GM23338 (cell line): ENCODE data around the gene C20orf173. TPM values are rescaled to one million over a fixed set of nuclear protein-coding genes. Genes with fewer than 3 reads are reported as not detected.

ENCODE experiments used
- ATAC-seq: fragments of 200-7000 bp; cut with Tn5 transposase; 3 replicates; pipeline ENCODE4 v1.9.1; 2020
- DNase-seq: peaks from one replicate; pipeline ENCODE4 v3.0.0-alpha.2; 2015; ENCODE audit warnings: low spot score
- H2AFZ ChIP-seq: fragments of 200-600 bp; sonication (generic); 2 replicates; pipeline ENCODE4 v1.8.0; 2016; ENCODE audit warnings: antibody characterized with exemption, mild to moderate bottlenecking, moderate library complexity
- H3F3A ChIP-seq: fragments of 200-600 bp; sonication (generic); replicated peaks from 2 replicates; pipeline ENCODE4 v1.8.0; 2017; ENCODE audit warnings: antibody characterized with exemption, mixed run types, low read depth
- H3K27ac ChIP-seq: fragments of 200-600 bp; sonication (generic); 2 replicates; pipeline ENCODE4 v1.6.1; 2016; ENCODE audit warnings: low read depth
- H3K27me3 ChIP-seq: fragments of 200-600 bp; sonication (generic); 2 replicates; pipeline ENCODE4 v1.8.0; 2016; ENCODE audit warnings: mild to moderate bottlenecking, mixed run types, moderate library complexity; ENCODE audit not compliant: insufficient read depth
- H3K36me3 ChIP-seq: fragments of 200-600 bp; sonication (generic); 2 replicates; pipeline ENCODE4 v1.8.0; 2016; ENCODE audit warnings: mild to moderate bottlenecking; ENCODE audit not compliant: insufficient read depth
- H3K4me1 ChIP-seq: fragments of 200-600 bp; sonication (generic); 2 replicates; pipeline ENCODE4 v1.8.0; 2016; ENCODE audit warnings: mild to moderate bottlenecking, moderate library complexity; ENCODE audit not compliant: insufficient read depth
- H3K4me2 ChIP-seq: fragments of 200-600 bp; sonication (generic); 2 replicates; pipeline ENCODE4 v1.7.1; 2017; ENCODE audit warnings: mixed run types
- H3K4me3 ChIP-seq: fragments of 200-600 bp; sonication (generic); 2 replicates; pipeline ENCODE4 v1.6.1; 2016; ENCODE audit warnings: mixed run types
- H3K79me2 ChIP-seq: fragments of 200-600 bp; sonication (generic); replicated peaks from 2 replicates; pipeline ENCODE4 v1.8.0; 2017; ENCODE audit warnings: mild to moderate bottlenecking; ENCODE audit not compliant: insufficient read depth
- H3K9me2 ChIP-seq: fragments of 200-600 bp; sonication (generic); 2 replicates; pipeline ENCODE4 v1.8.0; 2017; ENCODE audit not compliant: insufficient read depth
- H4K20me1 ChIP-seq: fragments of 200-600 bp; sonication (generic); replicated peaks from 2 replicates; pipeline ENCODE4 v1.8.0; 2017; ENCODE audit warnings: mild to moderate bottlenecking; ENCODE audit not compliant: insufficient read depth
- H3K27ac Mint-ChIP-seq: 2 replicates; pipeline ENCODE4 v1.8.0; 2020; ENCODE audit warnings: inconsistent platforms, mild to moderate bottlenecking, moderate library complexity, mixed read lengths
- H3K27me3 Mint-ChIP-seq: 3 replicates; pipeline ENCODE4 v1.8.0; 2022; ENCODE audit warnings: low read depth, mild to moderate bottlenecking, moderate library complexity, mixed read lengths, inconsistent platforms; ENCODE audit not compliant: insufficient read depth, poor library complexity
- H3K36me3 Mint-ChIP-seq: 3 replicates; pipeline ENCODE4 v1.8.0; 2021; ENCODE audit warnings: low read depth, mild to moderate bottlenecking, inconsistent platforms, moderate library complexity, mixed read lengths
- H3K4me1 Mint-ChIP-seq: 3 replicates; pipeline ENCODE4 v1.8.0; 2020; ENCODE audit warnings: mild to moderate bottlenecking, inconsistent platforms, mixed read lengths
- H3K4me3 Mint-ChIP-seq: 3 replicates; pipeline ENCODE4 v1.8.0; 2021; ENCODE audit warnings: moderate library complexity, mild to moderate bottlenecking, inconsistent platforms, mixed read lengths
- H3K9me3 Mint-ChIP-seq: 3 replicates; pipeline ENCODE4 v1.8.0; 2020; ENCODE audit warnings: moderate library complexity, mild to moderate bottlenecking, inconsistent platforms, mixed read lengths
- EZH2 ChIP-seq: fragments of 200-600 bp; sonication (generic); IDR thresholded peaks from one replicate; pipeline ENCODE4 v1.8.0; 2017; ENCODE audit warnings: antibody characterized with exemption, mild to moderate bottlenecking, low read depth; ENCODE audit not compliant: unreplicated experiment
- EZH2phosphoT487 ChIP-seq: fragments of 200-600 bp; sonication (generic); IDR thresholded peaks from one replicate; pipeline ENCODE4 v1.8.1; 2018; ENCODE audit warnings: antibody characterized with exemption; ENCODE audit not compliant: unreplicated experiment
- JUNB ChIP-seq: IDR thresholded peaks from one replicate; pipeline ENCODE4 v1.6.1; 2016; ENCODE audit warnings: antibody characterized with exemption; ENCODE audit not compliant: unreplicated experiment
- STAT1 ChIP-seq: IDR thresholded peaks from one replicate; pipeline ENCODE4 v1.6.1; 2016; ENCODE audit warnings: antibody characterized with exemption; ENCODE audit not compliant: unreplicated experiment
- ZNF114 ChIP-seq: fragments of 250-450 bp; sonication (Bioruptor Pico); IDR thresholded peaks from 2 replicates; pipeline ENCODE4 v1.5.0; 2020; ENCODE audit warnings: mild to moderate bottlenecking, moderate library complexity
- polyA plus RNA-seq: library from polyadenylated mRNA; unstranded; fragments of >200 nt; fragmentation: Nextera tagmentation; extraction: Ambion mirVana; gene quantifications from 2 replicates; pipeline ENCODE4 v1.2.1, GENCODE V29; 2016
- total RNA-seq: library from RNA; depleted of rRNA; stranded (reverse); fragments of >200 nt; shearing (Covaris generic); gene quantifications from 2 replicates; pipeline ENCODE4 v1.2.3, GENCODE V29; 2014
- TF ChIP-seq, protein P1 (sequence below): fragments of 250-450 bp; sonication (Bioruptor Pico); IDR thresholded peaks from 2 replicates; pipeline ENCODE4 v1.5.0; 2020; ENCODE audit warnings: mild to moderate bottlenecking, moderate library complexity
- TF ChIP-seq, protein P2 (sequence below), 2 experiments: fragments of 200-600 bp in 1 of 2; sonication (generic) in 1 of 2; conservative IDR thresholded peaks; 2 replicates each; pipeline versions ENCODE4 v1.5.1 to v1.6.1; 2016 to 2017; ENCODE audit warnings: antibody characterized with exemption in 2 of 2, low read depth in 2 of 2, mild to moderate bottlenecking in 2 of 2, moderate library complexity in 1 of 2

C20orf173 gene
- total and polyA plus RNA-seq, 2 experiments from 2014 or later = not detected

DNA sequence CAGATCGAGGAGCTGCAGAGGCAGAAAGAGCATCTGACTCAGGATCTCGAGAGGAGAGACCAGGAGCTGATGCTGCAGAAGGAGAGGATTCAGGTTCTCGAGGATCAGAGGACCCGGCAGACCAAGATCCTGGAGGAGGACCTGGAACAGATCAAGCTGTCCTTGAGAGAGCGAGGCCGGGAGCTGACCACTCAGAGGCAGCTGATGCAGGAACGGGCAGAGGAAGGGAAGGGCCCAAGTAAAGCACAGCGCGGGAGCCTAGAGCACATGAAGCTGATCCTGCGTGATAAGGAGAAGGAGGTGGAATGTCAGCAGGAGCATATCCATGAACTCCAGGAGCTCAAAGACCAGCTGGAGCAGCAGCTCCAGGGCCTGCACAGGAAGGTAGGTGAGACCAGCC, 26.2 kb downstream of the C20orf173 start:
- Mint-ChIP-seq H3K4me3 (no peak overlapping the region), H3K4me1 (no peaks in the 10 kb centered on the region; the same call in 2 of the 3 replicates), H3K27me3 (peaks cover 4% of the 10 kb centered on the region), H3K9me3 (no peaks in the 10 kb centered on the region), H3K27ac (no peak overlapping the region), H3K36me3 (peaks cover 56% of the 10 kb centered on the region)
- Histone ChIP-seq H3K79me2 (no peaks in the 10 kb centered on the region), H4K20me1 (no peaks in the 10 kb centered on the region; the same call in 1 of the 2 replicates), H3K36me3 (peaks cover 20% of the 10 kb centered on the region; the same call in 1 of the 2 replicates), H3K27ac (no peak overlapping the region), H3K4me3 (no peak overlapping the region), H2AFZ (no peak overlapping the region), H3K27me3 (no peaks in the 10 kb centered on the region), H3F3A (no peaks in the 10 kb centered on the region), H3K4me1 (no peaks in the 10 kb centered on the region), H3K4me2 (no peak overlapping the region), H3K9me2 (no peaks in the 10 kb centered on the region)
- TF ChIP-seq JUNB = no peak
- no peak for TF ChIP-seq STAT1
- TF ChIP-seq EZH2phosphoT487 = no peak
- TF ChIP-seq ZNF114 = no peak
- TF ChIP-seq, protein P1, sequence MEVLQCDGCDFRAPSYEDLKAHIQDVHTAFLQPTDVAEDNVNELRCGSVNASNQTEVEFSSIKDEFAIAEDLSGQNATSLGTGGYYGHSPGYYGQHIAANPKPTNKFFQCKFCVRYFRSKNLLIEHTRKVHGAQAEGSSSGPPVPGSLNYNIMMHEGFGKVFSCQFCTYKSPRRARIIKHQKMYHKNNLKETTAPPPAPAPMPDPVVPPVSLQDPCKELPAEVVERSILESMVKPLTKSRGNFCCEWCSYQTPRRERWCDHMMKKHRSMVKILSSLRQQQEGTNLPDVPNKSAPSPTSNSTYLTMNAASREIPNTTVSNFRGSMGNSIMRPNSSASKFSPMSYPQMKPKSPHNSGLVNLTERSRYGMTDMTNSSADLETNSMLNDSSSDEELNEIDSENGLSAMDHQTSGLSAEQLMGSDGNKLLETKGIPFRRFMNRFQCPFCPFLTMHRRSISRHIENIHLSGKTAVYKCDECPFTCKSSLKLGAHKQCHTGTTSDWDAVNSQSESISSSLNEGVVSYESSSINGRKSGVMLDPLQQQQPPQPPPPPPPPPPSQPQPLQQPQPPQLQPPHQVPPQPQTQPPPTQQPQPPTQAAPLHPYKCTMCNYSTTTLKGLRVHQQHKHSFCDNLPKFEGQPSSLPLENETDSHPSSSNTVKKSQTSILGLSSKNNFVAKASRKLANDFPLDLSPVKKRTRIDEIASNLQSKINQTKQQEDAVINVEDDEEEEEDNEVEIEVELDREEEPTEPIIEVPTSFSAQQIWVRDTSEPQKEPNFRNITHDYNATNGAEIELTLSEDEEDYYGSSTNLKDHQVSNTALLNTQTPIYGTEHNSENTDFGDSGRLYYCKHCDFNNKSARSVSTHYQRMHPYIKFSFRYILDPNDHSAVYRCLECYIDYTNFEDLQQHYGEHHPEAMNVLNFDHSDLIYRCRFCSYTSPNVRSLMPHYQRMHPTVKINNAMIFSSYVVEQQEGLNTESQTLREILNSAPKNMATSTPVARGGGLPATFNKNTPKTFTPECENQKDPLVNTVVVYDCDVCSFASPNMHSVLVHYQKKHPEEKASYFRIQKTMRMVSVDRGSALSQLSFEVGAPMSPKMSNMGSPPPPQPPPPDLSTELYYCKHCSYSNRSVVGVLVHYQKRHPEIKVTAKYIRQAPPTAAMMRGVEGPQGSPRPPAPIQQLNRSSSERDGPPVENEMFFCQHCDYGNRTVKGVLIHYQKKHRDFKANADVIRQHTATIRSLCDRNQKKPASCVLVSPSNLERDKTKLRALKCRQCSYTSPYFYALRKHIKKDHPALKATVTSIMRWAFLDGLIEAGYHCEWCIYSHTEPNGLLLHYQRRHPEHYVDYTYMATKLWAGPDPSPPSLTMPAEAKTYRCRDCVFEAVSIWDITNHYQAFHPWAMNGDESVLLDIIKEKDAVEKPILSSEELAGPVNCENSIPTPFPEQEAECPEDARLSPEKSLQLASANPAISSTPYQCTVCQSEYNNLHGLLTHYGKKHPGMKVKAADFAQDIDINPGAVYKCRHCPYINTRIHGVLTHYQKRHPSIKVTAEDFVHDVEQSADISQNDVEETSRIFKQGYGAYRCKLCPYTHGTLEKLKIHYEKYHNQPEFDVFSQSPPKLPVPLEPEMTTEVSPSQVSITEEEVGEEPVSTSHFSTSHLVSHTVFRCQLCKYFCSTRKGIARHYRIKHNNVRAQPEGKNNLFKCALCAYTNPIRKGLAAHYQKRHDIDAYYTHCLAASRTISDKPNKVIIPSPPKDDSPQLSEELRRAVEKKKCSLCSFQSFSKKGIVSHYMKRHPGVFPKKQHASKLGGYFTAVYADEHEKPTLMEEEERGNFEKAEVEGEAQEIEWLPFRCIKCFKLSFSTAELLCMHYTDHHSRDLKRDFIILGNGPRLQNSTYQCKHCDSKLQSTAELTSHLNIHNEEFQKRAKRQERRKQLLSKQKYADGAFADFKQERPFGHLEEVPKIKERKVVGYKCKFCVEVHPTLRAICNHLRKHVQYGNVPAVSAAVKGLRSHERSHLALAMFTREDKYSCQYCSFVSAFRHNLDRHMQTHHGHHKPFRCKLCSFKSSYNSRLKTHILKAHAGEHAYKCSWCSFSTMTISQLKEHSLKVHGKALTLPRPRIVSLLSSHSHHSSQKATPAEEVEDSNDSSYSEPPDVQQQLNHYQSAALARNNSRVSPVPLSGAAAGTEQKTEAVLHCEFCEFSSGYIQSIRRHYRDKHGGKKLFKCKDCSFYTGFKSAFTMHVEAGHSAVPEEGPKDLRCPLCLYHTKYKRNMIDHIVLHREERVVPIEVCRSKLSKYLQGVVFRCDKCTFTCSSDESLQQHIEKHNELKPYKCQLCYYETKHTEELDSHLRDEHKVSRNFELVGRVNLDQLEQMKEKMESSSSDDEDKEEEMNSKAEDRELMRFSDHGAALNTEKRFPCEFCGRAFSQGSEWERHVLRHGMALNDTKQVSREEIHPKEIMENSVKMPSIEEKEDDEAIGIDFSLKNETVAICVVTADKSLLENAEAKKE (CRISPR knock-in tag) = no peak
- TF ChIP-seq, protein P2, sequence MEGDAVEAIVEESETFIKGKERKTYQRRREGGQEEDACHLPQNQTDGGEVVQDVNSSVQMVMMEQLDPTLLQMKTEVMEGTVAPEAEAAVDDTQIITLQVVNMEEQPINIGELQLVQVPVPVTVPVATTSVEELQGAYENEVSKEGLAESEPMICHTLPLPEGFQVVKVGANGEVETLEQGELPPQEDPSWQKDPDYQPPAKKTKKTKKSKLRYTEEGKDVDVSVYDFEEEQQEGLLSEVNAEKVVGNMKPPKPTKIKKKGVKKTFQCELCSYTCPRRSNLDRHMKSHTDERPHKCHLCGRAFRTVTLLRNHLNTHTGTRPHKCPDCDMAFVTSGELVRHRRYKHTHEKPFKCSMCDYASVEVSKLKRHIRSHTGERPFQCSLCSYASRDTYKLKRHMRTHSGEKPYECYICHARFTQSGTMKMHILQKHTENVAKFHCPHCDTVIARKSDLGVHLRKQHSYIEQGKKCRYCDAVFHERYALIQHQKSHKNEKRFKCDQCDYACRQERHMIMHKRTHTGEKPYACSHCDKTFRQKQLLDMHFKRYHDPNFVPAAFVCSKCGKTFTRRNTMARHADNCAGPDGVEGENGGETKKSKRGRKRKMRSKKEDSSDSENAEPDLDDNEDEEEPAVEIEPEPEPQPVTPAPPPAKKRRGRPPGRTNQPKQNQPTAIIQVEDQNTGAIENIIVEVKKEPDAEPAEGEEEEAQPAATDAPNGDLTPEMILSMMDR (conservative IDR thresholded peaks at IDR 0.05; ENCODE audit: low read depth in 2 of 2) = no peak
- no peak for TF ChIP-seq EZH2
- ATAC-seq = no peak
- DNase-seq = no peak
